K562 (cell line): ENCODE measurements around the gene RABL6. TPM values are rescaled to one million over a fixed set of nuclear protein-coding genes. Genes with fewer than 3 reads are reported as not detected.

Source experiments
- BHLHE40 ChIP-seq: IDR thresholded peaks from 2 replicates; pipeline ENCODE4 v1.6.1; 2011; ENCODE audit warnings: low read length, improper control_type of control experiment
- CBFA2T3 ChIP-seq: fragments of 450-650 bp; IDR thresholded peaks from 2 replicates; pipeline ENCODE4 v1.6.1; 2017
- ESRRA ChIP-seq: fragments of 450-650 bp; IDR thresholded peaks from 2 replicates; pipeline ENCODE4 v1.6.1; 2014; ENCODE audit warnings: low read depth, mild to moderate bottlenecking, moderate library complexity, borderline replicate concordance
- FOSL1 ChIP-seq: fragments of 200-800 bp; sonication (Bioruptor generic); conservative IDR thresholded peaks from 2 replicates; pipeline ENCODE4 v1.6.1; 2016; ENCODE audit warnings: missing genetic modification characterization, missing compliant biosample characterization
- FOXK2 ChIP-seq, 2 experiments: fragments of 450-650 bp; IDR thresholded peaks in 1 of 2; conservative IDR thresholded peaks in 1 of 2; 2 replicates each; pipeline ENCODE4 v1.6.1; 2016; ENCODE audit warnings: low read depth in 2 of 2, mild to moderate bottlenecking in 1 of 2
- HDAC1 ChIP-seq, 2 experiments: fragments of 450-650 bp; IDR thresholded peaks; 2 replicates each; pipeline ENCODE4 v1.6.1; 2016 to 2017; ENCODE audit warnings: inconsistent platforms in 1 of 2, mild to moderate bottlenecking in 1 of 2, moderate library complexity in 1 of 2
- KDM1A ChIP-seq, 2 experiments: fragments of 450-650 bp; IDR thresholded peaks; 2 replicates each; pipeline ENCODE4 v1.6.1; 2016; ENCODE audit warnings: mild to moderate bottlenecking in 2 of 2
- L3MBTL2 ChIP-seq: fragments of 450-650 bp; IDR thresholded peaks from 2 replicates; pipeline ENCODE4 v1.6.1; 2016; ENCODE audit warnings: mild to moderate bottlenecking, moderate library complexity
- LARP7 ChIP-seq: fragments of 450-650 bp; IDR thresholded peaks from 2 replicates; pipeline ENCODE4 v1.6.1; 2016
- PCBP2 ChIP-seq: fragments of 200-400 bp; formaldehyde crosslinking; IDR thresholded peaks from 2 replicates; pipeline ENCODE4 v1.6.1; 2018; ENCODE audit warnings: low read length, low read depth, mild to moderate bottlenecking, moderate library complexity; ENCODE audit not compliant: poor library complexity, severe bottlenecking
- RBFOX2 ChIP-seq: fragments of 200-400 bp; formaldehyde crosslinking; IDR thresholded peaks from 2 replicates; pipeline ENCODE4 v1.6.1; 2017; ENCODE audit warnings: low read depth, mild to moderate bottlenecking, low read length, moderate library complexity
- SMAD1 ChIP-seq: fragments of 150-350 bp; IDR thresholded peaks from 2 replicates; pipeline ENCODE4 v1.6.1; 2014; ENCODE audit warnings: low read length, low read depth; ENCODE audit not compliant: partially characterized antibody
- TOE1 ChIP-seq, 2 experiments: fragments of 450-650 bp in 1 of 2; sonication (generic) in 1 of 2; formaldehyde crosslinking in 1 of 2; IDR thresholded peaks; 2 replicates each; pipeline versions ENCODE4 v1.7.1 to v1.8.0; 2016 to 2022; ENCODE audit warnings: borderline replicate concordance in 2 of 2, mild to moderate bottlenecking in 2 of 2, antibody characterized with exemption in 1 of 2, inconsistent platforms in 1 of 2, low read depth in 1 of 2, missing genetic modification reagents in 1 of 2, moderate library complexity in 1 of 2
- ZNF175 ChIP-seq: fragments of 200-800 bp; sonication (Bioruptor generic); IDR thresholded peaks from 2 replicates; pipeline ENCODE4 v1.6.1; 2016; ENCODE audit warnings: low read depth, mild to moderate bottlenecking, missing genetic modification characterization, missing compliant biosample characterization
- polyA plus RNA-seq, 8 experiments: library from polyadenylated mRNA; depleted of rRNA in 4 of 8; stranded (reverse) in 5 of 8; unstranded in 3 of 8; fragments of >200 nt; fragmentation: Nextera tagmentation in 2 of 8; fragmentation: Illumina TruSeq in 1 of 8; extraction: Ambion mirVana in 2 of 8; extraction: Trizol in 1 of 8; gene quantifications; 2 replicates each; pipeline versions ENCODE4 v1.2.1 to v1.2.3, GENCODE V29; 2011 to 2014; ENCODE audit warnings: inconsistent platforms in 1 of 8, missing spikeins in 1 of 8
- total RNA-seq, 7 experiments: library from RNA; depleted of rRNA in 6 of 7; stranded (reverse); fragments of >200 nt in 6 of 7; fragmentation: Illumina TruSeq in 2 of 7; extraction: Trizol in 2 of 7; gene quantifications; 2 replicates each; pipeline versions ENCODE4 v1.2.1 to v1.2.3, GENCODE V29; 2011 to 2021; ENCODE audit warnings: low replicate concordance in 1 of 7
- TF ChIP-seq, protein P1 (sequence below): sonication (generic); formaldehyde crosslinking; IDR thresholded peaks from 2 replicates; pipeline ENCODE4 v1.5.0; 2020; ENCODE audit warnings: missing genetic modification reagents
- TF ChIP-seq, protein P2 (sequence below), 2 experiments: IDR thresholded peaks in 1 of 2; conservative IDR thresholded peaks in 1 of 2; 2 replicates each; pipeline ENCODE4 v1.6.1; 2016; ENCODE audit warnings: low read depth in 2 of 2, mild to moderate bottlenecking in 1 of 2, missing compliant biosample characterization in 1 of 2, missing genetic modification characterization in 1 of 2, moderate library complexity in 1 of 2
- TF ChIP-seq, protein P3 (sequence below): fragments of 450-650 bp; IDR thresholded peaks from 2 replicates; pipeline ENCODE4 v1.6.1; 2016; ENCODE audit warnings: antibody characterized with exemption
- TF ChIP-seq, protein P4 (sequence below), 2 experiments: fragments of 450-650 bp in 1 of 2; sonication (generic) in 1 of 2; formaldehyde crosslinking in 1 of 2; IDR thresholded peaks in 1 of 2; conservative IDR thresholded peaks in 1 of 2; 2 replicates each; pipeline versions ENCODE4 v1.6.1 to v1.8.1; 2016 to 2023; ENCODE audit warnings: mild to moderate bottlenecking in 2 of 2, moderate library complexity in 2 of 2, inconsistent platforms in 1 of 2, missing genetic modification reagents in 1 of 2
- TF ChIP-seq, protein P5 (sequence below): fragments of 450-650 bp; IDR thresholded peaks from 2 replicates; pipeline ENCODE4 v1.6.1; 2016

Gene RABL6
- total and polyA plus RNA-seq, 9 of the 15 experiments (the other 6 are each of a cell fraction or from before 2014, with no cell fraction given) = 5.6 to 181 (median 84.5) TPM

DNA sequence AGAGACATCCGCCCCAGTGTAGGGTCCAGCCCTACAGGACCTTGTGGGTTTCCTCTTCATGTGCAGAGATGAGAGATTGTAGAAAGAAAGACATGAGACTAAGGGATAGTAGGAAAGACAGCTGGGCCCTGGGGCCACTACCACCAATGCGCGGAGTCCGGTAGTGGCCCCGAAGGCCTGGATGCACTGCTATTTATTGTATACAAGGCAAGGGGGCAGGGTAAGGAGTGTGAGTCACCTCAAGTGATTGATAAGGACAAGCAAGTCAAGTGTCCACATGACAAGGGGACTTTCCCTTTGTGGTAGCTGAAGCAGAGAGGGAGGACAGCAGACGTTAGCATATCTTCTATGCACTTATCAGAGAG is 22.8 kb upstream of the RABL6 start (continued):
- peak; percentile 93 for TF ChIP-seq FOSL1 (tag)
- TF ChIP-seq SMAD1 = no peak
- TF ChIP-seq PCBP2 = no peak
- 0 out of 4 replicates have a peak, but pooled peaks of 1 of the 2 experiments have one; percentile 31 for TF ChIP-seq HDAC1 (IDR thresholded peaks at IDR 0.05)
- peak; percentile 55 for TF ChIP-seq CBFA2T3
- TF ChIP-seq, protein P1, sequence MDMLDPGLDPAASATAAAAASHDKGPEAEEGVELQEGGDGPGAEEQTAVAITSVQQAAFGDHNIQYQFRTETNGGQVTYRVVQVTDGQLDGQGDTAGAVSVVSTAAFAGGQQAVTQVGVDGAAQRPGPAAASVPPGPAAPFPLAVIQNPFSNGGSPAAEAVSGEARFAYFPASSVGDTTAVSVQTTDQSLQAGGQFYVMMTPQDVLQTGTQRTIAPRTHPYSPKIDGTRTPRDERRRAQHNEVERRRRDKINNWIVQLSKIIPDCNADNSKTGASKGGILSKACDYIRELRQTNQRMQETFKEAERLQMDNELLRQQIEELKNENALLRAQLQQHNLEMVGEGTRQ (CRISPR knock-in tag) = peak; percentile 15; the same call in 1 of the 2 replicates
- peak; percentile 45 for TF ChIP-seq L3MBTL2
- peak; percentile 92 for TF ChIP-seq BHLHE40
- TF ChIP-seq, protein P2, sequence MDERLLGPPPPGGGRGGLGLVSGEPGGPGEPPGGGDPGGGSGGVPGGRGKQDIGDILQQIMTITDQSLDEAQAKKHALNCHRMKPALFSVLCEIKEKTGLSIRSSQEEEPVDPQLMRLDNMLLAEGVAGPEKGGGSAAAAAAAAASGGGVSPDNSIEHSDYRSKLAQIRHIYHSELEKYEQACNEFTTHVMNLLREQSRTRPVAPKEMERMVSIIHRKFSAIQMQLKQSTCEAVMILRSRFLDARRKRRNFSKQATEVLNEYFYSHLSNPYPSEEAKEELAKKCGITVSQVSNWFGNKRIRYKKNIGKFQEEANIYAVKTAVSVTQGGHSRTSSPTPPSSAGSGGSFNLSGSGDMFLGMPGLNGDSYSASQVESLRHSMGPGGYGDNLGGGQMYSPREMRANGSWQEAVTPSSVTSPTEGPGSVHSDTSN (CRISPR knock-in tag; IDR thresholded peaks at IDR 0.05; ENCODE audit: low read depth) = 0 out of 2 replicates have a peak, but pooled peaks have one; percentile 18
- TF ChIP-seq, protein P2 (tag; conservative IDR thresholded peaks at IDR 0.05; ENCODE audit: low read depth) = peak; percentile 55
- TF ChIP-seq KDM1A (IDR thresholded peaks at IDR 0.05) = peak in 1 of 2 experiments; percentile 6; a peak in 1 of 4 replicates
- TF ChIP-seq, protein P3, sequence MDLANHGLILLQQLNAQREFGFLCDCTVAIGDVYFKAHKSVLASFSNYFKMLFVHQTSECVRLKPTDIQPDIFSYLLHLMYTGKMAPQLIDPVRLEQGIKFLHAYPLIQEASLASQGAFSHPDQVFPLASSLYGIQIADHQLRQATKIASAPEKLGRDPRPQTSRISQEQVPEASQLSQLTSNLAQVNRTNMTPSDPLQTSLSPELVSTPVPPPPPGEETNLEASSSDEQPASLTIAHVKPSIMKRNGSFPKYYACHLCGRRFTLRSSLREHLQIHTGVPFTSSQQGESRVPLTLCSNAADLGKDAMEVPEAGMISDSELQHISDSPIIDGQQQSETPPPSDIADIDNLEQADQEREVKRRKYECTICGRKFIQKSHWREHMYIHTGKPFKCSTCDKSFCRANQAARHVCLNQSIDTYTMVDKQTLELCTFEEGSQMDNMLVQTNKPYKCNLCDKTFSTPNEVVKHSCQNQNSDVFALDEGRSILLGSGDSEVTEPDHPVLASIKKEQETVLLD = 0 out of 2 replicates have a peak, but pooled peaks have one; percentile 39
- 0 out of 2 replicates have a peak, but pooled peaks have one; percentile 37 for TF ChIP-seq ZNF175 (CRISPR knock-in tag)
- peak; percentile 79; the same call in 1 of the 2 replicates for TF ChIP-seq TOE1 (IDR thresholded peaks at IDR 0.05; ENCODE audit: borderline replicate concordance)
- no peak for TF ChIP-seq TOE1 (CRISPR knock-in tag; IDR thresholded peaks at IDR 0.05; ENCODE audit: borderline replicate concordance, low read depth)
- peak; percentile 48; the same call in 1 of the 2 replicates for TF ChIP-seq RBFOX2
- TF ChIP-seq, protein P4, sequence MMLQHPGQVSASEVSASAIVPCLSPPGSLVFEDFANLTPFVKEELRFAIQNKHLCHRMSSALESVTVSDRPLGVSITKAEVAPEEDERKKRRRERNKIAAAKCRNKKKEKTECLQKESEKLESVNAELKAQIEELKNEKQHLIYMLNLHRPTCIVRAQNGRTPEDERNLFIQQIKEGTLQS (IDR thresholded peaks at IDR 0.05) = peak; percentile 88
- TF ChIP-seq, protein P4 (CRISPR knock-in tag; conservative IDR thresholded peaks at IDR 0.05) = no peak
- TF ChIP-seq LARP7 = no peak
- 0 out of 2 replicates have a peak, but pooled peaks have one; percentile 17 for TF ChIP-seq ESRRA
- peak; percentile 79 for TF ChIP-seq FOXK2 (conservative IDR thresholded peaks at IDR 0.05 in 1 of 2, IDR thresholded peaks at IDR 0.05 in 1 of 2; ENCODE audit: low read depth in 2 of 2)
- TF ChIP-seq, protein P5, sequence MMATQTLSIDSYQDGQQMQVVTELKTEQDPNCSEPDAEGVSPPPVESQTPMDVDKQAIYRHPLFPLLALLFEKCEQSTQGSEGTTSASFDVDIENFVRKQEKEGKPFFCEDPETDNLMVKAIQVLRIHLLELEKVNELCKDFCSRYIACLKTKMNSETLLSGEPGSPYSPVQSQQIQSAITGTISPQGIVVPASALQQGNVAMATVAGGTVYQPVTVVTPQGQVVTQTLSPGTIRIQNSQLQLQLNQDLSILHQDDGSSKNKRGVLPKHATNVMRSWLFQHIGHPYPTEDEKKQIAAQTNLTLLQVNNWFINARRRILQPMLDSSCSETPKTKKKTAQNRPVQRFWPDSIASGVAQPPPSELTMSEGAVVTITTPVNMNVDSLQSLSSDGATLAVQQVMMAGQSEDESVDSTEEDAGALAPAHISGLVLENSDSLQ = peak; percentile 62
